Body of pancreas (tissue), 4 donors: Measurements from ENCODE around the gene ZNF768.

Experiments
- CTCF ChIP-seq, 7 experiments: fragments of 450-650 bp in 4 of 7; fragments of 200-600 bp in 3 of 7; sonication (generic) in 3 of 7; IDR thresholded peaks; one replicate each; pipeline ENCODE4 v1.5.1; 2016 to 2019; ENCODE audit warnings: antibody characterized with exemption in 7 of 7
- POLR2A ChIP-seq, 3 donors: fragments of 450-650 bp; IDR thresholded peaks; one replicate each; pipeline ENCODE4 v1.6.1; 2016; ENCODE audit warnings: antibody characterized with exemption in 3 of 3, mild to moderate bottlenecking in 2 of 3

GRCh38 chr16:30534368-30535105, 8.2 kb upstream of the ZNF768 start, which contains the start of gene ZNF747:
- TF ChIP-seq CTCF (IDR thresholded peaks at IDR 0.05) (peak in 2 of 7 experiments; percentile 11 to 13), POLR2A (IDR thresholded peaks at IDR 0.05) (peak in 2 of 3 donors; percentile 59 to 84)
